H9 (cell line): Measurements from ENCODE around the gene NT5DC1. TPM values are rescaled to one million over a fixed set of nuclear protein-coding genes. Genes with fewer than 3 reads are reported as not detected.

ENCODE experiments used
- DNase-seq: peaks from one replicate; pipeline ENCODE4 v3.0.0-alpha.2; 2017
- H2AFZ ChIP-seq: one replicate; pipeline ENCODE4 v1.6.1; 2013; ENCODE audit warnings: mild to moderate bottlenecking, low read length, control low read depth, moderate library complexity
- H2AK5ac ChIP-seq: 2 replicates; pipeline ENCODE4 v1.6.1; 2013; ENCODE audit warnings: low read length, control low read depth, mixed read lengths; ENCODE audit not compliant: insufficient read length
- H2BK120ac ChIP-seq: one replicate; pipeline ENCODE4 v1.6.1; 2013; ENCODE audit warnings: low read depth, mild to moderate bottlenecking, low read length, control low read depth, inconsistent platforms; ENCODE audit not compliant: poor library complexity, severe bottlenecking
- H2BK12ac ChIP-seq: 2 replicates; pipeline ENCODE4 v1.6.1; 2013; ENCODE audit warnings: low read length, control low read depth, mixed read lengths, low read depth; ENCODE audit not compliant: insufficient read length
- H2BK15ac ChIP-seq: 2 replicates; pipeline ENCODE4 v1.6.1; 2013; ENCODE audit warnings: low read depth, low read length, control low read depth
- H2BK20ac ChIP-seq: one replicate; pipeline ENCODE4 v1.6.1; 2013; ENCODE audit warnings: low read depth, mild to moderate bottlenecking, low read length, control low read depth, inconsistent platforms; ENCODE audit not compliant: poor library complexity, severe bottlenecking
- H2BK5ac ChIP-seq: 2 replicates; pipeline ENCODE4 v1.6.1; 2013; ENCODE audit warnings: low read length, control low read depth, mixed read lengths; ENCODE audit not compliant: insufficient read length
- H3K14ac ChIP-seq: 2 replicates; pipeline ENCODE4 v1.6.1; 2013; ENCODE audit warnings: low read length, control low read depth; ENCODE audit not compliant: insufficient read depth
- H3K18ac ChIP-seq: 2 replicates; pipeline ENCODE4 v1.6.1; 2013; ENCODE audit warnings: low read depth, mild to moderate bottlenecking, mixed read lengths, low read length, control low read depth; ENCODE audit not compliant: insufficient read length
- H3K23ac ChIP-seq: 2 replicates; pipeline ENCODE4 v1.6.1; 2013; ENCODE audit warnings: low read length, control low read depth, mixed read lengths, low read depth; ENCODE audit not compliant: insufficient read length
- H3K23me2 ChIP-seq: 2 replicates; pipeline ENCODE4 v1.6.1; 2013; ENCODE audit warnings: low read depth, mild to moderate bottlenecking, mixed read lengths, low read length, control low read depth; ENCODE audit not compliant: insufficient read length, poor library complexity, severe bottlenecking
- H3K27ac ChIP-seq: 2 replicates; pipeline ENCODE4 v1.5.1; 2013; ENCODE audit warnings: low read length, control low read depth, mixed read lengths, low read depth; ENCODE audit not compliant: insufficient read length
- H3K27me3 ChIP-seq: 2 replicates; pipeline ENCODE4 v1.6.1; 2013; ENCODE audit warnings: low read length, control low read depth, inconsistent platforms; ENCODE audit not compliant: insufficient read depth
- H3K4ac ChIP-seq: 2 replicates; pipeline ENCODE4 v1.6.1; 2013; ENCODE audit warnings: low read depth, mild to moderate bottlenecking, control low read depth, inconsistent platforms, low read length, moderate library complexity
- H3K4me1 ChIP-seq: 2 replicates; pipeline ENCODE4 v1.6.1; 2013; ENCODE audit warnings: low read length, control low read depth, inconsistent platforms; ENCODE audit not compliant: insufficient read depth
- H3K4me2 ChIP-seq: 2 replicates; pipeline ENCODE4 v1.6.1; 2013; ENCODE audit warnings: low read length, control low read depth, mixed read lengths; ENCODE audit not compliant: insufficient read length, insufficient read depth
- H3K56ac ChIP-seq: 2 replicates; pipeline ENCODE4 v1.6.1; 2013; ENCODE audit warnings: low read depth, mild to moderate bottlenecking, mixed read lengths, low read length, control low read depth; ENCODE audit not compliant: insufficient read length
- H3K79me1 ChIP-seq: 2 replicates; pipeline ENCODE4 v1.6.1; 2013; ENCODE audit warnings: low read depth, mild to moderate bottlenecking, moderate library complexity, low read length, control low read depth, inconsistent platforms; ENCODE audit not compliant: insufficient read depth, poor library complexity, severe bottlenecking
- H3K79me2 ChIP-seq: 2 replicates; pipeline ENCODE4 v1.6.1; 2013; ENCODE audit warnings: low read length, control low read depth, inconsistent platforms; ENCODE audit not compliant: insufficient read depth
- H3K9ac ChIP-seq: 2 replicates; pipeline ENCODE4 v1.6.1; 2013; ENCODE audit warnings: low read length, control low read depth, mixed read lengths; ENCODE audit not compliant: insufficient read length; ENCODE audit errors: extremely low read depth
- H3K9me3 ChIP-seq: one replicate; pipeline ENCODE4 v1.6.1; 2013; ENCODE audit warnings: low read depth, low read length, inconsistent platforms; ENCODE audit not compliant: control insufficient read depth
- H3T11ph ChIP-seq: one replicate; pipeline ENCODE4 v1.6.1; 2013; ENCODE audit warnings: mild to moderate bottlenecking, low read length, control low read depth, inconsistent platforms
- H4K20me1 ChIP-seq: one replicate; pipeline ENCODE4 v1.6.1; 2013; ENCODE audit not compliant: control insufficient read depth, insufficient read length, insufficient read depth
- H4K5ac ChIP-seq: 2 replicates; pipeline ENCODE4 v1.6.1; 2013; ENCODE audit warnings: low read depth, mild to moderate bottlenecking, mixed read lengths, low read length, control low read depth; ENCODE audit not compliant: insufficient read length
- H4K8ac ChIP-seq: replicated peaks from 2 replicates; pipeline ENCODE4 v1.6.1; 2013; ENCODE audit warnings: low read length, control low read depth, mixed read lengths, low read depth; ENCODE audit not compliant: insufficient read length
- H4K91ac ChIP-seq: 2 replicates; pipeline ENCODE4 v1.6.1; 2013; ENCODE audit warnings: low read depth, mild to moderate bottlenecking, moderate library complexity, mixed read lengths, low read length, control low read depth; ENCODE audit not compliant: insufficient read length
- H3K27ac Mint-ChIP-seq, 3 experiments: 2 replicates in 2 of 3; 3 replicates in 1 of 3; pipeline ENCODE4 v1.8.0; 2020 to 2021; ENCODE audit warnings: mixed read lengths in 3 of 3, mild to moderate bottlenecking in 1 of 3, moderate library complexity in 1 of 3
- H3K27me3 Mint-ChIP-seq: 2 replicates; pipeline ENCODE4 v1.8.0; 2021; ENCODE audit warnings: low read depth, mild to moderate bottlenecking, moderate library complexity, mixed read lengths
- H3K36me3 Mint-ChIP-seq, 3 experiments: 2 replicates in 2 of 3; 3 replicates in 1 of 3; pipeline ENCODE4 v1.8.0; 2020 to 2021; ENCODE audit warnings: low read depth in 3 of 3, mixed read lengths in 3 of 3; ENCODE audit not compliant: insufficient read depth in 1 of 3
- H3K4me1 Mint-ChIP-seq, 2 experiments: 2 replicates each; pipeline ENCODE4 v1.8.0; 2020; ENCODE audit warnings: mixed read lengths in 2 of 2
- H3K4me3 Mint-ChIP-seq, 2 experiments: 2 replicates in 1 of 2; 3 replicates in 1 of 2; pipeline ENCODE4 v1.8.0; 2020 to 2021; ENCODE audit warnings: mild to moderate bottlenecking in 2 of 2, mixed read lengths in 2 of 2, moderate library complexity in 1 of 2
- H3K9me3 Mint-ChIP-seq, 2 experiments: 2 replicates in 1 of 2; 3 replicates in 1 of 2; pipeline ENCODE4 v1.8.0; 2020; ENCODE audit warnings: mild to moderate bottlenecking in 2 of 2, mixed read lengths in 2 of 2, moderate library complexity in 1 of 2
- WGBS: extraction: QIAGEN DNeasy Blood & Tissue Kit; methylation state at CpG from one replicate; pipeline ENCODE4 v1.1.7; 2013; ENCODE audit warnings: missing lambda C conversion rate, low lambda C conversion rate, mixed read lengths; ENCODE audit not compliant: insufficient read length; ENCODE audit errors: extremely low coverage; 5-methylcytosine and 5-hydroxymethylcytosine counted together
- total RNA-seq: library from RNA; stranded (reverse); gene quantifications from 2 replicates; pipeline ENCODE4 v1.2.1, GENCODE V29; 2021
- TF ChIP-seq, protein P1 (sequence below): fragments of 200-600 bp; sonication (generic); conservative IDR thresholded peaks from 3 replicates; pipeline ENCODE4 v1.8.0; 2021; ENCODE audit warnings: antibody characterized with exemption, mild to moderate bottlenecking

Gene NT5DC1
- total RNA-seq, 1 experiment from 2014 or later: 64.9 TPM

DNA sequence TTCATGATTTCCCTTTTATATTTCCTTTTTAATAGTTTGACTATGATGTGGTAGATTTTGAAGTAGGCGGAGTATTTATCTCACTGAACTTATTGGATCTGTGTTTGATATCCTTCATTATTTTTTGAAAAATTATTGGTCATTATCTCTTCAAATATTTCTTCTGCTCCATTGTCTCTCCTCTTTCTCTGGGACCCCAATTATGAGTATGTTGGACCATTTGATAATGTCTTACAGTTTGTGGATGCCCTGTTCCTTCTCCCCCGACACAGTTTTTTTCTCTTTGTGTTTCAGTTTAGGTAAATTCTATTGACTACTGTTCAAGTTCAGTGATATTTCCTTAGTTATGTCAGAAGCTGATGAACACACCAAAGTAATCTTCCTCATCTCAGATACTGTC, 74.7 kb downstream of the NT5DC1 start:
- Histone ChIP-seq H3K4me1 (no peaks in the 10 kb centered on the region), H2BK20ac (no peak overlapping the region), H3K9me3 (no peaks in the 10 kb centered on the region), H4K20me1 (no peaks in the 10 kb centered on the region), H2BK5ac (no peak overlapping the region), H3K79me2 (no peaks in the 10 kb centered on the region), H3K9ac (no peak overlapping the region), H4K8ac (no peak overlapping the region), H4K5ac (no peak overlapping the region), H2AFZ (no peak overlapping the region), H3K18ac (no peak overlapping the region), H2BK15ac (no peak overlapping the region), H3K56ac (no peak overlapping the region), H2AK5ac (no peak overlapping the region), H2BK12ac (no peak overlapping the region), H3K4ac (no peak overlapping the region), H3K4me2 (no peak overlapping the region), H3K27ac (no peak overlapping the region), H3T11ph (no peak overlapping the region), H3K14ac (no peak overlapping the region), H2BK120ac (no peak overlapping the region), H3K27me3 (no peaks in the 10 kb centered on the region), H3K23ac (no peak overlapping the region), H3K79me1 (no peaks in the 10 kb centered on the region), H4K91ac (no peak overlapping the region), H3K23me2 (no peaks in the 10 kb centered on the region)
- no peak for DNase-seq
- Mint-ChIP-seq H3K4me3 (no peak overlapping the region), H3K9me3 (peaks cover 9% of the 10 kb centered on the region in 2 experiments), H3K27ac (no peak overlapping the region), H3K4me1 (peaks cover 9 to 10% of the 10 kb centered on the region in 2 experiments), H3K27me3 (no peaks in the 10 kb centered on the region), H3K36me3 (peaks cover 7 to 15% (median 7%) of the 10 kb centered on the region in 3 experiments)
- WGBS: no CpG with 5 or more reads among the region's 2 CpGs
- TF ChIP-seq, protein P1, sequence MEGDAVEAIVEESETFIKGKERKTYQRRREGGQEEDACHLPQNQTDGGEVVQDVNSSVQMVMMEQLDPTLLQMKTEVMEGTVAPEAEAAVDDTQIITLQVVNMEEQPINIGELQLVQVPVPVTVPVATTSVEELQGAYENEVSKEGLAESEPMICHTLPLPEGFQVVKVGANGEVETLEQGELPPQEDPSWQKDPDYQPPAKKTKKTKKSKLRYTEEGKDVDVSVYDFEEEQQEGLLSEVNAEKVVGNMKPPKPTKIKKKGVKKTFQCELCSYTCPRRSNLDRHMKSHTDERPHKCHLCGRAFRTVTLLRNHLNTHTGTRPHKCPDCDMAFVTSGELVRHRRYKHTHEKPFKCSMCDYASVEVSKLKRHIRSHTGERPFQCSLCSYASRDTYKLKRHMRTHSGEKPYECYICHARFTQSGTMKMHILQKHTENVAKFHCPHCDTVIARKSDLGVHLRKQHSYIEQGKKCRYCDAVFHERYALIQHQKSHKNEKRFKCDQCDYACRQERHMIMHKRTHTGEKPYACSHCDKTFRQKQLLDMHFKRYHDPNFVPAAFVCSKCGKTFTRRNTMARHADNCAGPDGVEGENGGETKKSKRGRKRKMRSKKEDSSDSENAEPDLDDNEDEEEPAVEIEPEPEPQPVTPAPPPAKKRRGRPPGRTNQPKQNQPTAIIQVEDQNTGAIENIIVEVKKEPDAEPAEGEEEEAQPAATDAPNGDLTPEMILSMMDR: no peak
